Esophagus muscularis mucosa (tissue), 3 donors: ENCODE results near the gene MAN1B1.

Experiments
- CTCF ChIP-seq, 3 experiments: fragments of 200-600 bp in 2 of 3; fragments of 450-650 bp in 1 of 3; sonication (generic) in 2 of 3; IDR thresholded peaks; one replicate each; pipeline ENCODE4 v1.5.1; 2017 to 2019; ENCODE audit warnings: antibody characterized with exemption in 3 of 3, mild to moderate bottlenecking in 2 of 3, moderate library complexity in 1 of 3
- EP300 ChIP-seq: sonication (generic); formaldehyde crosslinking; IDR thresholded peaks from one replicate; pipeline ENCODE4 v1.6.1; 2017; ENCODE audit warnings: antibody characterized with exemption

DNA sequence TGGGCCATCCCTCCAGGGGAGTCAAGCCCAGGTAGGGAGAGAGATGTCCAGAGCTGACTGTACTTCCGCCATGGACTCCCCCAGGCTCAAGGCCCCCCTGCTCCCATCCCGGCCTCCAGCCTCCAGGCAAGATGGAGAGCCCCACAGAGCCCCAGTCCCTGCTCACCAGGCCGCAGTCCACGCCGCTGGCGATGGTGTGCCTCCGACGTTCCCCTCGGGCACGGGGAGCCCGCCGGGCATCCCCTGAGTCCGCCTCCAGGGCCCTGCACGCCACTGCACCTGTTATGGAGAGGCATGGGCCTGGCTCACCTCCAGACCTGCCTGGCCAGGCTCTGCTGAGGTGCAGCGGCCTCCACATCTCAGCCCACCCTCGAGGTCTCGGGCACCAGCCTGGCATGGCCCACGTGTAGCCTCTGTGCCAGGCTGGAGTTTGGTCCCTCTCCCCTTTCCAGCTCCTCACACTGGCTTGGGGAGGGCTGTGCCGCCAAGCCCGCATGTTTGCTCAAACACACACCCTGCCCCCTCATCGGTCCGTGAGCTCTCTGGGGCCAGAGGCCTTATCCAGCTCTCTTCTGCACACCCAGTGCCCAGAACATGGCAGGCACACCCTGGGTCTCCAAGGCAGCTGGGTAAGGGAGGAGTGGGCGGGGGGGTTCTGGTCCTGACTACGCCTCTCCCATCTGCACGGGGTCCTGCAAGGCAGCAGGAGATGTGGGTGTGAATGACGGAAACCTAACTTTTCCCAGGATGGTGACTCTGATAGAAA is 20.5 kb upstream of the MAN1B1 start:
- TF ChIP-seq CTCF (IDR thresholded peaks at IDR 0.05) (no peak), EP300 (no peak)
